Astrocyte (in vitro differentiated cells and primary cell): ENCODE measurements around the gene KCNH4. TPM values are rescaled to one million over a fixed set of nuclear protein-coding genes. Genes with fewer than 3 reads are reported as not detected.

Source experiments
- DNase-seq: peaks from one replicate; pipeline ENCODE4 v3.0.0-alpha.2; 2010; ENCODE audit warnings: low read depth
- FAIRE-seq: peaks from 2 replicates; lab custom pipeline; 2011; peaks lifted over from hg19 to GRCh38; lab: Jason Lieb, UNC
- H2AFZ ChIP-seq: 2 replicates; pipeline ENCODE4 v1.6.0; 2012; ENCODE audit warnings: low read depth, low read length, inconsistent platforms
- H3K27ac ChIP-seq: 2 replicates; pipeline ENCODE4 v1.5.1; 2011; ENCODE audit warnings: low read depth, low read length, inconsistent platforms
- H3K27me3 ChIP-seq: 2 replicates; pipeline ENCODE4 v1.6.0; 2011; ENCODE audit warnings: low read length, inconsistent platforms; ENCODE audit not compliant: insufficient read depth
- H3K36me3 ChIP-seq: 2 replicates; pipeline ENCODE4 v1.5.1; 2011; ENCODE audit warnings: low read length, inconsistent platforms; ENCODE audit not compliant: insufficient read depth
- H3K4me1 ChIP-seq: 2 replicates; pipeline ENCODE4 v1.5.1; 2011; ENCODE audit warnings: low read length, inconsistent platforms; ENCODE audit not compliant: insufficient read depth
- H3K4me2 ChIP-seq: 2 replicates; pipeline ENCODE4 v1.6.0; 2012; ENCODE audit warnings: low read length, inconsistent platforms
- H3K4me3 ChIP-seq: 2 replicates; pipeline ENCODE4 v1.5.1; 2011; ENCODE audit warnings: low read depth, mild to moderate bottlenecking, low read length, inconsistent platforms; ENCODE audit not compliant: insufficient read depth
- H3K79me2 ChIP-seq: 2 replicates; pipeline ENCODE4 v1.6.0; 2012; ENCODE audit warnings: mild to moderate bottlenecking, low read length, inconsistent platforms; ENCODE audit not compliant: insufficient read depth
- H3K9ac ChIP-seq: 2 replicates; pipeline ENCODE4 v1.6.0; 2012; ENCODE audit warnings: mild to moderate bottlenecking, low read length, inconsistent platforms
- H3K9me3 ChIP-seq: 2 replicates; pipeline ENCODE4 v1.5.1; 2012; ENCODE audit warnings: low read depth, mild to moderate bottlenecking, low read length, inconsistent platforms; ENCODE audit not compliant: insufficient read depth
- H4K20me1 ChIP-seq: 2 replicates; pipeline ENCODE4 v1.6.0; 2012; ENCODE audit warnings: low read length, inconsistent platforms; ENCODE audit not compliant: insufficient read depth
- H3K27ac Mint-ChIP-seq: one replicate; pipeline ENCODE4 v1.8.0; 2021; ENCODE audit warnings: mild to moderate bottlenecking, mixed read lengths; ENCODE audit not compliant: unreplicated experiment
- H3K27me3 Mint-ChIP-seq: one replicate; pipeline ENCODE4 v1.8.0; 2021; ENCODE audit warnings: low read depth, mixed read lengths; ENCODE audit not compliant: unreplicated experiment
- H3K36me3 Mint-ChIP-seq: one replicate; pipeline ENCODE4 v1.8.0; 2021; ENCODE audit warnings: low read depth, mixed read lengths; ENCODE audit not compliant: unreplicated experiment
- H3K4me1 Mint-ChIP-seq: one replicate; pipeline ENCODE4 v1.8.0; 2021; ENCODE audit warnings: low read depth, mixed read lengths; ENCODE audit not compliant: unreplicated experiment
- H3K4me3 Mint-ChIP-seq: one replicate; pipeline ENCODE4 v1.8.0; 2021; ENCODE audit warnings: mild to moderate bottlenecking, moderate library complexity, mixed read lengths; ENCODE audit not compliant: unreplicated experiment
- H3K9me3 Mint-ChIP-seq: one replicate; pipeline ENCODE4 v1.8.0; 2021; ENCODE audit warnings: mild to moderate bottlenecking, mixed read lengths; ENCODE audit not compliant: unreplicated experiment
- EZH2 ChIP-seq: IDR thresholded peaks from 2 replicates; pipeline ENCODE4 v1.6.1; 2012; ENCODE audit warnings: mild to moderate bottlenecking, low read length, inconsistent platforms; ENCODE audit not compliant: insufficient read depth
- total RNA-seq: library from RNA; stranded (reverse); gene quantifications from 2 replicates; pipeline ENCODE4 v1.2.1, GENCODE V29; 2021
- TF ChIP-seq, protein P1 (sequence below): IDR thresholded peaks from 2 replicates; pipeline ENCODE4 v1.5.1; 2011; ENCODE audit warnings: low read depth, mild to moderate bottlenecking, inconsistent platforms, low read length, moderate library complexity; ENCODE audit not compliant: insufficient read depth

The KCNH4 gene
- total RNA-seq, 1 donor from 2014 or later, result not detected

DNA sequence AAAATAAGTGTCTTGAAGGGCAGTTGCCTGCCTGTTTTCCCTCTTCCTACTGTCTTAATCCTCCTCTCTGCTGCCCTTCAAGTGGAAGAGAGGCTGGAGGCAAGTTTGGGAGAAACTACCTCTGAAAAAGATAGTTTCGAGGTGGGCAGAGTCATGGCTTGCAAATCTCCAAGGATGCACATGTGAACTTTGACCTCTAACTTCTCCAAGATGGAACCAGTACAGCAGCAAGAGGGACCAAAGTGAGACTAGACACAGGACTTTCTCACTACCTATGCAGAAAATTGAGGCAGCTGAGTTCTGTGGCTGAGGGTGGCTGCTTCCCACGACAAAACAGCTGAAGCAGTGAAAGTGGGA, 887 bp upstream of the KCNH4 start:
- H3K9me3 Mint-ChIP-seq, result no peaks in the 10 kb centered on the region
- H4K20me1 ChIP-seq, result peaks cover 4% of the 10 kb centered on the region
- no peaks in the 10 kb centered on the region for H3K79me2 ChIP-seq
- H3K9me3 ChIP-seq, result no peaks in the 10 kb centered on the region
- H3K27ac Mint-ChIP-seq, result no peak overlapping the region
- H3K27me3 ChIP-seq, result peaks cover 28% of the 10 kb centered on the region
- no peak overlapping the region for H3K4me3 Mint-ChIP-seq
- no peak overlapping the region for H3K4me2 ChIP-seq
- H3K36me3 Mint-ChIP-seq, result no peaks in the 10 kb centered on the region
- no peak overlapping the region for H3K27ac ChIP-seq
- no peaks in the 10 kb centered on the region for H3K36me3 ChIP-seq
- H3K27me3 Mint-ChIP-seq, result peaks cover 47% of the 10 kb centered on the region
- no peak for DNase-seq
- peaks cover 8% of the 10 kb centered on the region for H3K4me1 Mint-ChIP-seq
- TF ChIP-seq, protein P1, sequence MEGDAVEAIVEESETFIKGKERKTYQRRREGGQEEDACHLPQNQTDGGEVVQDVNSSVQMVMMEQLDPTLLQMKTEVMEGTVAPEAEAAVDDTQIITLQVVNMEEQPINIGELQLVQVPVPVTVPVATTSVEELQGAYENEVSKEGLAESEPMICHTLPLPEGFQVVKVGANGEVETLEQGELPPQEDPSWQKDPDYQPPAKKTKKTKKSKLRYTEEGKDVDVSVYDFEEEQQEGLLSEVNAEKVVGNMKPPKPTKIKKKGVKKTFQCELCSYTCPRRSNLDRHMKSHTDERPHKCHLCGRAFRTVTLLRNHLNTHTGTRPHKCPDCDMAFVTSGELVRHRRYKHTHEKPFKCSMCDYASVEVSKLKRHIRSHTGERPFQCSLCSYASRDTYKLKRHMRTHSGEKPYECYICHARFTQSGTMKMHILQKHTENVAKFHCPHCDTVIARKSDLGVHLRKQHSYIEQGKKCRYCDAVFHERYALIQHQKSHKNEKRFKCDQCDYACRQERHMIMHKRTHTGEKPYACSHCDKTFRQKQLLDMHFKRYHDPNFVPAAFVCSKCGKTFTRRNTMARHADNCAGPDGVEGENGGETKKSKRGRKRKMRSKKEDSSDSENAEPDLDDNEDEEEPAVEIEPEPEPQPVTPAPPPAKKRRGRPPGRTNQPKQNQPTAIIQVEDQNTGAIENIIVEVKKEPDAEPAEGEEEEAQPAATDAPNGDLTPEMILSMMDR, result no peak
- TF ChIP-seq EZH2, result no peak
- H3K4me3 ChIP-seq, result no peak overlapping the region
- peaks cover 13% of the 10 kb centered on the region for H3K4me1 ChIP-seq
- FAIRE-seq, result no peak
- no peak overlapping the region for H3K9ac ChIP-seq
- H2AFZ ChIP-seq, result no peak overlapping the region

DNA sequence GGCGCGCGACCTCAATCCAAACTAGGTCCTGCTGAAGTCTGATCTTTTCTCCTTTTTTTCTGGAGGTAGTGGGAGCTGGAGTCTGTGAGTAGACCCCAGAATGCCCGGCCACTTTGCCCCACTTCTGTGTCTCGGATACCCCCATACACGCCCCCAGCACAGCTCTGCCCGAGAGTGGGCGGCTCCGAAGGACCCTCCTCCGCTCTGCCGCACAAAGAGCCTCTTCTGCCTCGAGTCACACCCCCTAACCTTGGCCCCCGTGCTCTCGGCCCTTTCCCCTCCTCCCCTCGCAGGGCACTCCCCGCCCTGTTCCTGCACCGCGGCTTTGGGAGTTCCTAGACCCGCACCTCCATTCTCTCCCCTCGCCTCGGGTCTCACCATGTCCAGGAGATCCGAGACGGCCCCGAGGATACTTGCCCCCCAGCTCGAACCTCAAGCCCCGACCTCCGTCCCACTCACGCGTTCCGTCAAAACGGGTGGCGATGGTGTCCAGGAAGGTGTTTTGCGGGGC, 476 bp downstream of the KCNH4 start:
- DNase-seq, result no peak
- Mint-ChIP-seq H3K36me3 (no peaks in the 10 kb centered on the region), H3K27ac (no peak overlapping the region), H3K27me3 (peaks cover 53% of the 10 kb centered on the region), H3K4me1 (peaks cover 8% of the 10 kb centered on the region), H3K9me3 (no peaks in the 10 kb centered on the region), H3K4me3 (peak overlapping the region; percentile 34)
- Histone ChIP-seq H2AFZ (no peak overlapping the region), H3K9ac (no peak overlapping the region), H3K79me2 (no peaks in the 10 kb centered on the region), H3K9me3 (no peaks in the 10 kb centered on the region), H3K27me3 (peaks cover 28% of the 10 kb centered on the region), H3K4me2 (peak overlapping the region; percentile 32), H4K20me1 (peaks cover 4% of the 10 kb centered on the region), H3K4me3 (no peak overlapping the region), H3K4me1 (peaks cover 13% of the 10 kb centered on the region), H3K36me3 (no peaks in the 10 kb centered on the region), H3K27ac (no peak overlapping the region)
- peak; percentile 89 for TF ChIP-seq EZH2
- TF ChIP-seq, protein P1, result no peak
- FAIRE-seq, result no peak

DNA sequence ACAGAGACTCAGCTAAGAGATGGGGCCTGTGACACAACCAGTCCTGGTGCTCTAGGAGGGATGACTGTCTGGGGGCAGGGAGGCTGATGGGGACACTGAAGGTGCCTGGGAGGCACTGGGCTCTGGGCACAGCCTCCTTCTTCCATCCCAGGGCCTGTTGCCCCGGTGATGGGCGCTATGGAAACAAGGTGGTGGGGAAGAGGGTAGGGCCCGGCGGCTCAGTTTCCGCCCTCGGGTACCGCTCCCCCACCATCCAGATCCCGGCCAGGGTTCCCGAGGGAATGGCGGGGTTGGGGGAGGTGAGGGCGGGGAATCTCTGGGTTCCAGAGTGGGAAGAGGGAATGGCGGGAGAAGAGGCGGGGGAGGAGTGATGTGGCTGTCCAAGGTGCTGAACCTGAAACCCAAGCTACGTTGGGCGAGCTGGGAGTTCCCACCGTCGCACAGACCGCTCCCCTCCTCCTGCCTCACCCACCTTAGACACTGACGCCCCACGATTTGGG, 981 bp downstream of the KCNH4 start:
- Mint-ChIP-seq H3K36me3 (no peaks in the 10 kb centered on the region), H3K9me3 (no peaks in the 10 kb centered on the region), H3K4me1 (peaks cover 8% of the 10 kb centered on the region), H3K4me3 (peak overlapping the region; percentile 34), H3K27me3 (peaks cover 58% of the 10 kb centered on the region), H3K27ac (no peak overlapping the region)
- H3K27me3 ChIP-seq, result peaks cover 28% of the 10 kb centered on the region
- no peak overlapping the region for H2AFZ ChIP-seq
- H3K9me3 ChIP-seq, result no peaks in the 10 kb centered on the region
- H4K20me1 ChIP-seq, result peaks cover 4% of the 10 kb centered on the region
- no peaks in the 10 kb centered on the region for H3K79me2 ChIP-seq
- H3K36me3 ChIP-seq, result no peaks in the 10 kb centered on the region
- H3K9ac ChIP-seq, result no peak overlapping the region
- no peak for TF ChIP-seq EZH2
- TF ChIP-seq, protein P1, result no peak
- no peak overlapping the region for H3K27ac ChIP-seq
- DNase-seq, result no peak
- peak overlapping the region; percentile 32 for H3K4me2 ChIP-seq
- FAIRE-seq, result no peak
- no peak overlapping the region for H3K4me3 ChIP-seq
- H3K4me1 ChIP-seq, result peaks cover 13% of the 10 kb centered on the region
